AG20443 (cell line): ENCODE measurements around the gene NEU1.
A peak's percentile ranks its signal among the peaks of the same experiment; 100 is the strongest.

Experiments
- DNase-seq: peaks from one replicate; pipeline ENCODE4 v3.0.0; 2012; ENCODE audit warnings: low spot score, mixed read lengths

The NEU1 gene

DNA sequence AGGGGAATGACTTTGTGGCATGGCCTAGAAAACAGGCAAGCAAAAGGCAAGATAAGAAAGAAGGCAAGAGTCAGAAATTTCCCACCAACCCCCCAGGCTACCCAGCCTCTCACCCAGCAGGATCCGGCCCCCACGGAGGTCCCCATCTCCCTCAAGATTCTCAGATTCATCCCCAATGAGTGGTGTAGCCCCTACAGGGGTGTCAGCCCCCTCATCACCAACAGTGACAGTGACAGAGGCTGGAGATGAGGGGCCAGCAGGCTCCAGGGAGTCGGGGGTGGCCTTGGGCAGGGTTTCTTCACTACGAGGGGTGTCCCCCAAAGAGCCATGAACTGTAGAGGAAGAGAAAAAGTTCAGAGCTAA lies 33.9 kb upstream of the NEU1 start:
- DNase-seq, result no peak

- no peak for DNase-seq
Measured at GRCh38 chr6:31892821-31893220, 30.2 kb upstream of the NEU1 start.

GRCh38 chr6:31889331-31889972 lies 26.8 kb upstream of the NEU1 start:
- DNase-seq, result no peak

GRCh38 chr6:31888276-31889258 lies 25.9 kb upstream of the NEU1 start:
- peak; percentile 66 for DNase-seq

DNA sequence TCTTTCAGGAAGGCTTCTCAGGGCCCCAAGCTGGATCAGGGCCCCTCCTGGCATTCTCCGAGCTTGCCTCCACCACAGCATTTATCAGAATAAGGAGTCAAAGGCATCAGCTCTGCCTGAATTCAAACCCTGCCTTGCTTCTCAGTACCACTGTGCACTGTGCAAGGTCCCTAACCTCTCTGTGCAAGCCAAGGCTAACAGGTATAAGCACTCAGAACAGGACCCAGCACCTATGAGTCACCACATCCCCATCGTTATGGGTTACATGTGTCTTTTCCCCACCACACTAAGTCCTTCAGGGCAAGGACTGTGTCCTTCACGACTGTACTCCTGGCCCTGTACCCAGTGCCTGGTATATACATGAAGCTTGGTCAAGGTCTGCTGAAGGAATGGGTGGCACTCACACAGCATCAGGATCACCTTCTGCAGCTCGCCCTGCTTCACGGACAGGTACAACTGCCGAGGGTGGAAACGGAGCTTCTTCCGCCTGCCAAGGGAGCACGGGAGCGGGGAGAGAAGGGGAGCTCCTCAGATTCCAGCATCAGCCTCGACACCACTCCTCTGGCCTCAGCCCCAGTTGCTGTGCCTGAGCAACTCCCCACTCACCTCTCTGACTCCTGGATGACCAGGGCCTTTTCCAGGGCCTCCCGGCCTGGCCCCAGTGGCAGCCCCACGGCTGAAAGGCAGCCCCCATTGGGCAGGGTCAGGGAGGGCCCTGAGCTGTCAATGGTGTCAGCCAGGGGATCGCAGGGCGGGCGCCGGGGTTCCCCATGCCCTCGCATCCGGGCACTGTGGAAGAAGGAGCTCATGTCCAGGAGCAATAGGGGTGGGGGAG lies 24.8 kb upstream of the NEU1 start:
- no peak for DNase-seq

DNA sequence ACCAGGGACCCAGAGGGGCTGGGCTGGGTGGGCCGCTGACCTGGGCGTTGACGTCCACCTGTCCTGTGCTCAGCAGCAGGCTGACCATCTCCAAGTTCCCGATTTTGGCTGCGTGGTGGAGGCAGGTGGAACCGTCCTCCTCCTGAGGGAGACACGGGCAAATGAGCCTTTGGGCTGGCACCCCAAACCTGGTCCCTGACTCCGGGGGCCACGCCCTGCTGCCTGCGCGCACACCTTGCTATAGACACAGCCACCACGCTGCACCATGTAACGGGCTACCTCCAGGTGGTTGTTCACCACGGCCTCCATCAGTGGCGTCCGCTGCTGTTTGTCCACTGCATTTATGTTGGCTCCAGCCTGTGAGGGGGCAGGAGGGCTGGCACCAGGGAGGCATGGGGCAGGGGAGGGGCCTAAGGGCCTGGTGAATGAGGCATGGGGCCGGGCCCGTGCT lies 23.9 kb upstream of the NEU1 start:
- DNase-seq, result no peak

DNA sequence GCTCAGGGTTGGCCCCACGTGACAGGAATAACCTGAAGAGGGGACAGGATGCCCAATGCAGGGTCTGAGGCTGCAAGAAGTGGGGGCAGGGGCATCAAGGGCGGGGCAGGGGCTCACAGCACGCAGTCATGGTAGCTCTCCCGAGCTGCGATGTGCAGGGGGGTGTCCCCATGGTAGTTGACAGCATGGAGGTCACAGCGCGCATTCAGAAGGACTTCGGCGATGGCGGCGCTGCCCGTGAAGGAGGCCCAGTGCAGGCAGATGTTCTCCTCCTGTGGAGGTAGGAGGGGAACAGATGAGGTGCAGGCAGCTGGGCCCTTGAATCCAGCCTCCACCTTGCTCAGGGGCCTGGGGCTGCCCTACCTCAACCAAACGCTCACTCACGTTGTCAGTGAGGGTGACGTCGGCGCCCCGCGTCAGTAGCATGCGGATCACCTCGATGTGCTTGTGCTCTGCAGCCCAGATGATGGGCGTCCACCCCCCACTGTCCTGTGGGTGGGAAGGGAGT lies 22.0 kb upstream of the NEU1 start:
- no peak for DNase-seq

DNA sequence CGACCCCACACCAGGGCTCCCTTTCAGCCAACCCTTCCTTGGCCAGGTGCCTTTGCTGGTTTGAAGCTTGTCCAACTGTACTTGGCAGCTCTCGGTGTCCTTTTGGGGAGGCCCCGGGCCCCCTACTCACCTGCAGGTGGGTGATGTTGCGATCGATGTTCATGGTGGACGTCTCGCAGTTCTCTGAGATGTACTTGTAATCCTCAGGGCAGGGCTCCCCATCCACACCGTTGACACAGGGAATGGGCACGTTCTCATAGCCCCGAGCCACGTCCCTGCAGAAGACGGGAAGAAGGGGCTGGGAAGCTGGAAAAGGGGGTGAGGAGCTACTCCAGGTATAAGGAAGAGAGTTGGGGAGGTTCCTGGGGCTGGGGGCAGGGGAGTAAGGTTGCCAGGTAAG lies 21.1 kb upstream of the NEU1 start:
- no peak for DNase-seq

DNA sequence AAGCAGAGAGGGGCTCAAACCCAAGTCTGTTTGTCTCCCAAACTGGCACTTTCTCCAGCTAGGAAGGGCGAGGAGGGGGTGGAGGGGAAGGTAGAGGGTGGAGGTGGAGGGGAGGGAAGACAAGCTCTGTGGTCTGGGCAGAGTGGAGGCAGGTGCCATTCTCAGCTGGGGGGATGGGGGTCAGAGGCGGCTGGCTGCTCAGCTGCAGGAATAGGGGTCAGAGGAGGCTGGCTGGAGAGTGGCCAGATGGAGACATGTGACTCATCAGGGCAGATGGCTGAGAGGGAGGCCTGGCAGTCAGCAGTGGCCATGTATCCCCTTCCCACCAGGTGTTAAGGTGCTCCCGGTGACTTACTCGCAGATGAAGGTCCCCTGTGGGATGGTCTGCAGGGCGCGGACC lies 19.7 kb upstream of the NEU1 start:
- DNase-seq, result peak; percentile 49

- no peak for DNase-seq
Measured at GRCh38 chr6:31881136-31881859, 18.7 kb upstream of the NEU1 start.

GRCh38 chr6:31880616-31881015 lies 18.0 kb upstream of the NEU1 start:
- no peak for DNase-seq

DNA sequence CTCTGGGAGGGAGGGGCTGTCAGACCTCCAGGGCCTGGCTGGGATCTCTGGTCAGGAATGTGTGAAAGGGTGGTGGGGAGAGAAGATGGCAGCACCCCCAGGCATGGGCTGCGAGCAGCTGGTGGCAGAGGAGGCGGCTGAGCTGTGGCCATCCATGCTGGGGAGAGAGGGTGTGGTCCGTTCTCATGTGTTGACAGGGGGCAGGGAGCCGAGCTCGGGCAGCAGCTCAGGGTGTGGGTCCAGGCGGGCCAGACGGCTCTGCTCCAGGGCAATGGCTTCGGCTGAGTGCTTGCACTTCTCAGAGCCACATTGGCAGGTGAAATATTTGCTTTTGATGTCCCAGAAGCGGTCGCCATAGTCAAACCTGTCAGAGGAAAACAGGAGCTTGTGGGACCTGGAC lies 17.3 kb upstream of the NEU1 start:
- DNase-seq, result no peak

DNA sequence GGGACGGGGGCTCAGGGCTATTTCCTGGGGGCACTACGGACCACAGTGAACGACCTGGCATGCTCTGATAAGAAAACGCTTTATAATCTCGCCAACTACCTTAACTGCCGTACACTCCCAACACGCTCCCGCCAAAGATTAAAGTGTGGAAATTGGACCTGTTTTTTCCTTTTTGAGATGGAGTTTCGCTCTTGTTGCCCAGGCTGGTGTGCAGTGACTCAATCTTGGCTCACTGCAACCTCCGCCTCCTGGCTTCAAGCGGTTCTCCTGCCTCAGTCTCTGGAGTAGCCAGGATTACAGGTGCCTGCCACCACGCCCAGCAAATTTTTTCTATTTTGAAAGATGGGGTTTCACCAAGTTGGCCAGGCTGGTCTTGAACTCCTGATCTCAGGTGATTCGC lies 16.5 kb upstream of the NEU1 start:
- no peak for DNase-seq

DNA sequence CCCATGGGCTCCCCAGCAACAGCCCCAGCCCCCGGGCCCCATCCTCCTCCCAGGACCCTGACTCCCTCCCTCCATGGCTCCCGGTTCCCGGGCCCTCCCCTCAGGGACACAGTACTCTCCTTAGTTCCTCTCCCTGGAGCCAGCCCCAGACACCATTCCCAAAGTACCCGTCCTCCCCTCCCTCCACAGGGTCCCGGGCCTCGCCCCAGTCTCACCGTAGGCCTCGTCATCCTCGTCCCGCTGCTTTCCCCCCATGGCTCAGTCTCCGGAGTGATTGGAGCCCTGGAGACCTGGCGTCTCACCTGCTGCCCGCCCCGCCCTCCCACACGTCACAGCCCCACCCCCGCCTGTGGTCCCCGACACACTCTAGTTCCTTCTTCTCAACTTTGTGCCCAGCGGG lies 16.1 kb upstream of the NEU1 start, which contains the start of gene SLC44A4:
Gene SLC44A4 (minus strand): TSS at position 272 of the 400 bp plus-strand sequence. CDS start 17 bp downstream, at position 255.
- no peak for DNase-seq

GRCh38 chr6:31878222-31878621 lies 15.6 kb upstream of the NEU1 start:
- DNase-seq, result no peak

DNA sequence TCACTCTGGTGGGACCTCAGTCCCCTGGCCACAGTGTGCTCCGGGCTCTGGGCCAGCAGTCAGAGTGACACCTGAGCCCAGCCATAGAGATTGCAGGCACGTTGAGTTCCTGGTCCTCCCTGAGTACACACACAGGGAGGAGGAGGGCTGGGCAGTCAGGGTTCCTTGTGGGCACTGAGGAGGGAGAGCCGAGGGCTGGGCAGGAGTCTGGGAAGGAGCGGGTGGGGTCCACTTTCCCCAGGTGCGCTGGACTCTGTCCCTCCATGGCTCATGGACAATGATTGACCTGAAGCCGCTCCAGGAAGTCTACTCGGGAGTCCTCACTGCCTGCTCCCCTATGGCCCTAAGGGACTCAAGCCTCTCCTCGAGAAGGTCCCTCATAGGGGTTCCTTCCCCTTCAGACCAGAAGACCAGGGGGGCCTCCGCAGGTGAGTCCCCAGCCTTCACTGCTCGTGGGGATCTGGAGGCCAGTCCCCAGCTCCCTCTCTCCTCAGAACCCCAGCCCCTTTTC lies 15.1 kb upstream of the NEU1 start:
- no peak for DNase-seq

DNA sequence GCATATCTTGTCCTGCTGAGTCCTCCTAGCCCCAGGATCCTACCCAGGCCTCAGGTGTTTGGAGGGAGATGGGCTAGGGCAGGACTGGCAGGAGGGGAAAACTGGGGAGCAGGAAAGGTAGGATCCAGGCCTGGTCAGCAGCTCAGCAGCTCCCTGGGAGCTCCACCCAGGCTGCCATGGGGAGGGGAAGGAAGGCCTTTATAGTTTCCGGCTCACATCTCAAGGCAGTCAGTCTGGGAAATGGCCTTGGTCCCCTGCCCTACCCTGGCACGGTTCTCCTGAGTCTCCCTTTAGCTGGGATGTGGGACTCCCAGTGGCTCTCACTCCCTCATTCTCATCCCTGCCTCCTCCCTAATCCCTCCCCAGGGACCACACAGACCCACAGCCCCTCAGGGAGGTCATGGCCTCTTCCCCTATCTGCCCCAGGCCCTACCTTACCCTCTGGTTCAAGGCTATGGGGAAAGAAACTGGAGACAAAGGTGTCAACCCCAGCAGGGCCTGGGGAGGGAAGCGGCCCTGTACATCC lies 14.6 kb upstream of the NEU1 start:
- DNase-seq, result no peak

DNA sequence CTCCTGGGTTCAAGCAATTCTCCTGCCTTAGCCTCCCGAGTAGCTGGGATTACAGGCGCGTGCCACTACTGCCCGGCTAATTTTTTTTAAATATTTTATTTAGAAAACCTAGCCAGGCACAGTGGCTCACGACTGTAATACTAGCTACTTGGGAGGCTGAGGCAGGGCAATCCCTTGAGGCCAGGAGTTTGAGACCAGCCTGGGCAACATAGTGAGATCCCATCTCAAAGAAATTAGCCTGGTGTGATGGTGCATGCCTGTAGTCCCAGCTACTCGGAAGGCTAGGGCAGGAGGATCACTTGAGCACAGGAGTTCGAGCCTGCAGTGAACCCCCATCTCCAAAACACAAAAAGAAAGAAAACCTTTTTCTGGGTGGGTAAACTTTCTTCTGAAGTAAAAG lies 13.7 kb upstream of the NEU1 start:
- no peak for DNase-seq

DNA sequence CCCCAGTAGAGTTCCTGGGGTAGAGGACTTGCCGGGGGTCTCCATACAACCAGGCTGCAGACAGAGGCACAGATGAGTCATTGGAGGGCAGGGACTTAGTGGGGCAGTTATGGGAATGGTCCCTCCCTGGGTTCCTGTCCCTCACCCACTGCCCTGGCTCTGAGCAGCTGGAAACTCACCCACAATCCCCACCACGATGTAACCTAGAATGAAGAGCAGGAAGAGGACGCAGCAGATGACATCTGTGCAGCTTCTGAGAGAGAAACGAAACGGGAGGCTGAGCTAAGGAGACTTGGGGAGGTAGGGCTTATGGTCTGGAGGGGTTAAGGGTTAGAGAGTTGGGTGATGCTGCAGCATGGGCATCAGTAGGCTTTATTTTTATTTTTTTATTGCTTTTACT lies 13.3 kb upstream of the NEU1 start:
- DNase-seq, result no peak

DNA sequence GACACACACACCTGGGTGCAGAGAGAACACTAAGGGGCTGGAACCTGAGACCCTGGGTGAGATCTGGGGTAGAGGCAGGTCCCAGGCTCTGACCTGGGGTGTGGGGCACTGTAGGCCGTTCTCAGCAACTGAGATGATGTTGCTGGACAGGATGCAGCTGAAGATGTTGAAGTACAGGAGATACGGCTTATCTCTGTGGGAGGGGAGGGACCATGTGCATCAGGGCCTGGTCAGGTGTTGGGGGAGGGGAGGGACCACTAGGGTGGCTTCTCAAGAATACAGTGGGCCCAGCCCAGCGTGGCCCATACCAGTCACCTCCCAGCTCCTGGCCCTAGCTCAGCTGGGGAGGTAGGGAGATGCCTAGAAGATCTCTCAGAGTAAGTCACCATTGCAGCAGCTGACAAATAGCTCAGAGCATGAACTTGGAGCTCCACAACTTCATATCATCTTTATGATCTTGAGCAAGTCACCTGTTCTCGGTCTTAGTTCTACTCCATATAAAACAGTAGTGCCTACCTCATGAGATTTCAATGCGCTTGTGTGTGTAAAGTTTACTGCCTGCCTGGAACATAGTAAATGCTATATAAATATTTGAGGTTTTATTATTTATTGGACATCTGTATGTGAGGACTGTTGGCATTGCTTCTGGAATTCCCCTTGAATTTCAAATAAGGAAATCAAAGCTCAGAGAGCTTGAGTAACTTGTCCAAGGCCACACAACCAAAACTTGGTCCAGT lies 12.4 kb upstream of the NEU1 start:
- no peak for DNase-seq
